HepG2 (cell line): ENCODE measurements around the gene LYRM4. TPM values are rescaled to one million over a fixed set of nuclear protein-coding genes. Genes with fewer than 3 reads are reported as not detected.

Source experiments
- HOXA5 ChIP-seq: sonication (generic); formaldehyde crosslinking; IDR thresholded peaks from 2 replicates; pipeline ENCODE4 v1.4.0; 2020; ENCODE audit warnings: missing genetic modification reagents
- NR2F6 ChIP-seq, 2 experiments: IDR thresholded peaks; 2 replicates each; pipeline ENCODE4 v1.6.1; 2016; ENCODE audit warnings: antibody characterized with exemption in 1 of 2, mild to moderate bottlenecking in 1 of 2
- TEAD2 ChIP-seq: sonication (generic); formaldehyde crosslinking; IDR thresholded peaks from 2 replicates; pipeline ENCODE4 v1.9.0; 2021; ENCODE audit warnings: missing genetic modification reagents
- THAP9 ChIP-seq: sonication (generic); formaldehyde crosslinking; IDR thresholded peaks from 2 replicates; pipeline ENCODE4; 2020; ENCODE audit warnings: missing genetic modification reagents, mild to moderate bottlenecking, borderline replicate concordance
- ZGPAT ChIP-seq: IDR thresholded peaks from 2 replicates; pipeline ENCODE4 v1.6.1; 2016; ENCODE audit warnings: mild to moderate bottlenecking
- ZNF225 ChIP-seq: sonication (generic); formaldehyde crosslinking; IDR thresholded peaks from 2 replicates; pipeline ENCODE4 v1.4.0; 2020; ENCODE audit warnings: mild to moderate bottlenecking, missing genetic modification reagents
- ZNF510 ChIP-seq: sonication (generic); formaldehyde crosslinking; IDR thresholded peaks from 2 replicates; pipeline ENCODE4 v1.4.0; 2020; ENCODE audit warnings: low read depth, mild to moderate bottlenecking, missing genetic modification reagents
- ZNF609 ChIP-seq: sonication (generic); formaldehyde crosslinking; IDR thresholded peaks from 2 replicates; pipeline ENCODE4 v1.4.0; 2020; ENCODE audit warnings: mild to moderate bottlenecking, missing genetic modification reagents, borderline replicate concordance
- polyA plus RNA-seq, 8 experiments: library from polyadenylated mRNA; depleted of rRNA in 3 of 8; stranded (reverse) in 7 of 8; unstranded in 1 of 8; fragments of >200 nt; fragmentation: Illumina TruSeq in 4 of 8; extraction: Trizol in 4 of 8; gene quantifications; 2 replicates each; pipeline versions ENCODE4 v1.2.1 to v1.2.3, GENCODE V29; 2011 to 2016; ENCODE audit warnings: low read depth in 4 of 8, missing spikeins in 1 of 8, mixed read lengths in 1 of 8; ENCODE audit not compliant: insufficient read depth in 1 of 8
- total RNA-seq, 5 experiments: library from RNA; depleted of rRNA; stranded (reverse); fragments of >200 nt; fragmentation: Illumina TruSeq; extraction: Trizol; gene quantifications; 2 replicates each; pipeline ENCODE4 v1.2.3, GENCODE V29; 2016; ENCODE audit warnings: low read depth in 1 of 5
- TF ChIP-seq, protein P1 (sequence below): sonication (generic); formaldehyde crosslinking; IDR thresholded peaks from 2 replicates; pipeline ENCODE4 v1.4.0; 2020; ENCODE audit warnings: missing genetic modification reagents, borderline replicate concordance

The LYRM4 gene
- total and polyA plus RNA-seq, 2 of the 13 experiments (the other 11 are each of a cell fraction or from before 2014, with no cell fraction given), result 64.6 to 67.5 TPM

GRCh38 chr6:5205877-5206850 lies 54.6 kb downstream of the LYRM4 start (continued):
- peak; percentile 80; the same call in 1 of the 2 replicates for TF ChIP-seq ZNF609 (CRISPR knock-in tag)
- TF ChIP-seq, protein P1, sequence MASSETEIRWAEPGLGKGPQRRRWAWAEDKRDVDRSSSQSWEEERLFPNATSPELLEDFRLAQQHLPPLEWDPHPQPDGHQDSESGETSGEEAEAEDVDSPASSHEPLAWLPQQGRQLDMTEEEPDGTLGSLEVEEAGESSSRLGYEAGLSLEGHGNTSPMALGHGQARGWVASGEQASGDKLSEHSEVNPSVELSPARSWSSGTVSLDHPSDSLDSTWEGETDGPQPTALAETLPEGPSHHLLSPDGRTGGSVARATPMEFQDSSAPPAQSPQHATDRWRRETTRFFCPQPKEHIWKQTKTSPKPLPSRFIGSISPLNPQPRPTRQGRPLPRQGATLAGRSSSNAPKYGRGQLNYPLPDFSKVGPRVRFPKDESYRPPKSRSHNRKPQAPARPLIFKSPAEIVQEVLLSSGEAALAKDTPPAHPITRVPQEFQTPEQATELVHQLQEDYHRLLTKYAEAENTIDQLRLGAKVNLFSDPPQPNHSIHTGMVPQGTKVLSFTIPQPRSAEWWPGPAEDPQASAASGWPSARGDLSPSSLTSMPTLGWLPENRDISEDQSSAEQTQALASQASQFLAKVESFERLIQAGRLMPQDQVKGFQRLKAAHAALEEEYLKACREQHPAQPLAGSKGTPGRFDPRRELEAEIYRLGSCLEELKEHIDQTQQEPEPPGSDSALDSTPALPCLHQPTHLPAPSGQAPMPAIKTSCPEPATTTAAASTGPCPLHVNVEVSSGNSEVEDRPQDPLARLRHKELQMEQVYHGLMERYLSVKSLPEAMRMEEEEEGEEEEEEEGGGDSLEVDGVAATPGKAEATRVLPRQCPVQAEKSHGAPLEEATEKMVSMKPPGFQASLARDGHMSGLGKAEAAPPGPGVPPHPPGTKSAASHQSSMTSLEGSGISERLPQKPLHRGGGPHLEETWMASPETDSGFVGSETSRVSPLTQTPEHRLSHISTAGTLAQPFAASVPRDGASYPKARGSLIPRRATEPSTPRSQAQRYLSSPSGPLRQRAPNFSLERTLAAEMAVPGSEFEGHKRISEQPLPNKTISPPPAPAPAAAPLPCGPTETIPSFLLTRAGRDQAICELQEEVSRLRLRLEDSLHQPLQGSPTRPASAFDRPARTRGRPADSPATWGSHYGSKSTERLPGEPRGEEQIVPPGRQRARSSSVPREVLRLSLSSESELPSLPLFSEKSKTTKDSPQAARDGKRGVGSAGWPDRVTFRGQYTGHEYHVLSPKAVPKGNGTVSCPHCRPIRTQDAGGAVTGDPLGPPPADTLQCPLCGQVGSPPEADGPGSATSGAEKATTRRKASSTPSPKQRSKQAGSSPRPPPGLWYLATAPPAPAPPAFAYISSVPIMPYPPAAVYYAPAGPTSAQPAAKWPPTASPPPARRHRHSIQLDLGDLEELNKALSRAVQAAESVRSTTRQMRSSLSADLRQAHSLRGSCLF (CRISPR knock-in tag), result no peak
- TF ChIP-seq THAP9 (CRISPR knock-in tag), result 0 out of 2 replicates have a peak, but pooled peaks have one; percentile 16
- TF ChIP-seq HOXA5 (CRISPR knock-in tag), result peak; percentile 91; the same call in 1 of the 2 replicates
- TF ChIP-seq ZNF510, result no peak; the same call in 1 of the 2 replicates
- TF ChIP-seq NR2F6 (IDR thresholded peaks at IDR 0.05), result peak; percentile 88
- peak; percentile 91 for TF ChIP-seq NR2F6 (CRISPR knock-in tag; IDR thresholded peaks at IDR 0.05)
- TF ChIP-seq ZGPAT, result peak; percentile 88; the same call in 1 of the 2 replicates
- TF ChIP-seq TEAD2 (CRISPR knock-in tag), result no peak
- peak; percentile 56; the same call in 1 of the 2 replicates for TF ChIP-seq ZNF225
